Measurements from ENCODE around the gene TWSG1.
A peak's percentile ranks its signal among the peaks of the same experiment; 100 is the strongest.

TWSG1 gene

GRCh38 chr18:9334973-9335696 is 562 bp downstream of the TWSG1 start:
- Histone ChIP-seq H3K27me3 (ENCODE audit: insufficient read depth, poor library complexity, severe bottlenecking) (no peaks in the 10 kb centered on the region), H3K36me3 (ENCODE audit: low read depth) (peaks cover 12% of the 10 kb centered on the region; the same call in 1 of the 2 replicates), H3K27ac (ENCODE audit: poor library complexity, severe bottlenecking) (peak overlapping the region; percentile 21), H3K4me3 (ENCODE audit: severe bottlenecking) (peak overlapping the region; percentile 65), H3K4me1 (ENCODE audit: insufficient read depth, poor library complexity, severe bottlenecking) (peaks cover 1% of the 10 kb centered on the region), H3K9me3 (ENCODE audit: severe bottlenecking) (no peaks in the 10 kb centered on the region)
- peak; percentile 69 for ATAC-seq (ENCODE audit: low read depth)
- TF ChIP-seq CTCF (IDR thresholded peaks at IDR 0.05; ENCODE audit: poor library complexity, severe bottlenecking), result no peak
- peak; percentile 50 for DNase-seq (ENCODE audit: low spot score)

- Histone ChIP-seq H3K4me1 (ENCODE audit: insufficient read depth, poor library complexity, severe bottlenecking) (no peaks in the 10 kb centered on the region), H3K9me3 (ENCODE audit: severe bottlenecking) (no peaks in the 10 kb centered on the region), H3K4me3 (ENCODE audit: severe bottlenecking) (peak overlapping the region; percentile 65), H3K27ac (ENCODE audit: poor library complexity, severe bottlenecking) (no peak overlapping the region), H3K27me3 (ENCODE audit: insufficient read depth, poor library complexity, severe bottlenecking) (no peaks in the 10 kb centered on the region), H3K36me3 (ENCODE audit: low read depth) (peaks cover 12% of the 10 kb centered on the region; the same call in 1 of the 2 replicates)
- DNase-seq (ENCODE audit: low spot score) (no peak), ATAC-seq (ENCODE audit: low read depth) (no peak)
- TF ChIP-seq CTCF (IDR thresholded peaks at IDR 0.05; ENCODE audit: poor library complexity, severe bottlenecking), result no peak
These were observed 1.1 kb downstream of the TWSG1 start for GRCh38 chr18:9335697-9336045.

GRCh38 chr18:9336827-9337226 is 2.3 kb downstream of the TWSG1 start:
- no peaks in the 10 kb centered on the region for H3K27me3 ChIP-seq (ENCODE audit: insufficient read depth, poor library complexity, severe bottlenecking)
- no peaks in the 10 kb centered on the region for H3K9me3 ChIP-seq (ENCODE audit: severe bottlenecking)
- no peak overlapping the region for H3K27ac ChIP-seq (ENCODE audit: poor library complexity, severe bottlenecking)
- ATAC-seq (ENCODE audit: low read depth) (no peak), DNase-seq (ENCODE audit: low spot score) (no peak)
- no peak overlapping the region for H3K4me3 ChIP-seq (ENCODE audit: severe bottlenecking)
- peaks cover 12% of the 10 kb centered on the region; the same call in 1 of the 2 replicates for H3K36me3 ChIP-seq (ENCODE audit: low read depth)
- H3K4me1 ChIP-seq (ENCODE audit: insufficient read depth, poor library complexity, severe bottlenecking), result no peaks in the 10 kb centered on the region
- no peak for TF ChIP-seq CTCF (IDR thresholded peaks at IDR 0.05; ENCODE audit: poor library complexity, severe bottlenecking)

- Histone ChIP-seq H3K36me3 (ENCODE audit: low read depth) (peaks cover 12% of the 10 kb centered on the region; the same call in 1 of the 2 replicates), H3K9me3 (ENCODE audit: severe bottlenecking) (no peaks in the 10 kb centered on the region), H3K4me1 (ENCODE audit: insufficient read depth, poor library complexity, severe bottlenecking) (no peaks in the 10 kb centered on the region), H3K4me3 (ENCODE audit: severe bottlenecking) (no peak overlapping the region), H3K27ac (ENCODE audit: poor library complexity, severe bottlenecking) (no peak overlapping the region), H3K27me3 (ENCODE audit: insufficient read depth, poor library complexity, severe bottlenecking) (no peaks in the 10 kb centered on the region)
- DNase-seq (ENCODE audit: low spot score) (no peak), ATAC-seq (ENCODE audit: low read depth) (no peak)
- no peak for TF ChIP-seq CTCF (IDR thresholded peaks at IDR 0.05; ENCODE audit: poor library complexity, severe bottlenecking)
These were observed 3.3 kb downstream of the TWSG1 start for GRCh38 chr18:9337873-9338272.

- no peaks in the 10 kb centered on the region for H3K27me3 ChIP-seq (ENCODE audit: insufficient read depth, poor library complexity, severe bottlenecking)
- ATAC-seq (ENCODE audit: low read depth) (no peak), DNase-seq (ENCODE audit: low spot score) (no peak)
- H3K36me3 ChIP-seq (ENCODE audit: low read depth), result peaks cover 12% of the 10 kb centered on the region; the same call in 1 of the 2 replicates
- H3K4me1 ChIP-seq (ENCODE audit: insufficient read depth, poor library complexity, severe bottlenecking), result no peaks in the 10 kb centered on the region
- no peak overlapping the region for H3K4me3 ChIP-seq (ENCODE audit: severe bottlenecking)
- no peak overlapping the region for H3K27ac ChIP-seq (ENCODE audit: poor library complexity, severe bottlenecking)
- no peak for TF ChIP-seq CTCF (IDR thresholded peaks at IDR 0.05; ENCODE audit: poor library complexity, severe bottlenecking)
- H3K9me3 ChIP-seq (ENCODE audit: severe bottlenecking), result no peaks in the 10 kb centered on the region
These were observed 5.9 kb downstream of the TWSG1 start for GRCh38 chr18:9340472-9340871.

Data from RWPE2 (cell line).